SU-DHL-6 (cell line): Measurements from ENCODE around the gene DPM3.

ENCODE experiments used
- H2AFZ ChIP-seq: fragments of 200-600 bp; sonication (generic); 2 replicates; pipeline ENCODE4 v1.6.1; 2014; ENCODE audit warnings: low read depth, mild to moderate bottlenecking, moderate library complexity, mixed read lengths, antibody characterized with exemption, low read length; ENCODE audit not compliant: severe bottlenecking
- H3F3A ChIP-seq: fragments of 200-600 bp; shearing (Covaris generic); 2 replicates; pipeline ENCODE4 v1.6.0; 2016; ENCODE audit warnings: antibody characterized with exemption, mild to moderate bottlenecking; ENCODE audit not compliant: insufficient read depth
- H3K27ac ChIP-seq: fragments of 200-600 bp; sonication (generic); 2 replicates; pipeline ENCODE4 v1.5.1; 2016; ENCODE audit warnings: low read depth, mild to moderate bottlenecking, low read length, moderate library complexity, mixed read lengths
- H3K27me3 ChIP-seq: fragments of 200-600 bp; sonication (generic), shearing (Covaris generic); 2 replicates; pipeline ENCODE4 v1.6.0; 2014; ENCODE audit warnings: mild to moderate bottlenecking, low read length
- H3K36me3 ChIP-seq: fragments of 200-600 bp; sonication (generic); 2 replicates; pipeline ENCODE4 v1.6.1; 2014; ENCODE audit warnings: mild to moderate bottlenecking, low read length, mixed read lengths
- H3K4me2 ChIP-seq: fragments of 300-600, 200-600 bp; shearing (Covaris generic), sonication (generic); 2 replicates; pipeline ENCODE4 v1.6.0; 2014; ENCODE audit warnings: low read length, low read depth, mild to moderate bottlenecking; ENCODE audit not compliant: poor library complexity, severe bottlenecking
- H3K4me3 ChIP-seq: fragments of 200-600 bp; sonication (generic); 2 replicates; pipeline ENCODE4 v1.5.1; 2014; ENCODE audit warnings: antibody characterized with exemption, low read length, mild to moderate bottlenecking, mixed read lengths; ENCODE audit not compliant: insufficient read depth, poor library complexity, severe bottlenecking
- H3K79me2 ChIP-seq: fragments of 200-600 bp; sonication (generic); 2 replicates; pipeline ENCODE4 v1.6.1; 2014; ENCODE audit warnings: mild to moderate bottlenecking, low read length, moderate library complexity; ENCODE audit not compliant: insufficient read depth
- H3K9ac ChIP-seq: fragments of 200-600 bp; sonication (generic); 2 replicates; pipeline ENCODE4 v1.7.0; 2014; ENCODE audit warnings: mild to moderate bottlenecking, low read length
- H3K9me2 ChIP-seq: fragments of 200-600 bp; sonication (generic); replicated peaks from 2 replicates; pipeline ENCODE4 v1.6.1; 2014; ENCODE audit warnings: low read length; ENCODE audit not compliant: insufficient read depth
- H3K9me3 ChIP-seq: fragments of 200-600 bp; sonication (generic); 2 replicates; pipeline ENCODE4 v1.6.1; 2014; ENCODE audit warnings: low read length, mixed read lengths; ENCODE audit not compliant: insufficient read depth
- H4K20me1 ChIP-seq: fragments of 200-600 bp; sonication (generic); 2 replicates; pipeline ENCODE4 v1.6.1; 2014; ENCODE audit warnings: low read depth, mild to moderate bottlenecking, antibody characterized with exemption, low read length, moderate library complexity, mixed read lengths
- CTCF ChIP-seq: fragments of 200-600 bp; sonication (generic); IDR thresholded peaks from one replicate; pipeline ENCODE4 v1.5.1; 2017; ENCODE audit warnings: antibody characterized with exemption, mild to moderate bottlenecking, low read length, moderate library complexity; ENCODE audit not compliant: insufficient read depth, poor library complexity, severe bottlenecking
- EZH2phosphoT487 ChIP-seq: fragments of 200-600 bp; sonication (generic), shearing (Covaris generic); conservative IDR thresholded peaks from 2 replicates; pipeline ENCODE4 v1.6.1; 2018; ENCODE audit warnings: mild to moderate bottlenecking, antibody characterized with exemption, low read length, moderate library complexity, mixed read lengths

Gene DPM3

GRCh38 chr1:155099331-155099730, 41.0 kb downstream of the DPM3 start:
- Histone ChIP-seq H3K36me3 (no peaks in the 10 kb centered on the region), H3K9me3 (no peaks in the 10 kb centered on the region), H3K9ac (no peak overlapping the region), H3K79me2 (no peaks in the 10 kb centered on the region), H3F3A (no peaks in the 10 kb centered on the region), H3K9me2 (no peaks in the 10 kb centered on the region), H4K20me1 (no peaks in the 10 kb centered on the region), H3K27ac (no peak overlapping the region), H3K4me3 (no peak overlapping the region), H2AFZ (no peak overlapping the region), H3K4me2 (no peak overlapping the region), H3K27me3 (no peaks in the 10 kb centered on the region)
- TF ChIP-seq EZH2phosphoT487, result no peak
- no peak for TF ChIP-seq CTCF

GRCh38 chr1:155094622-155094948, 45.7 kb downstream of the DPM3 start:
- Histone ChIP-seq H3K79me2 (no peaks in the 10 kb centered on the region), H4K20me1 (no peaks in the 10 kb centered on the region), H3K9me3 (no peaks in the 10 kb centered on the region), H3K4me2 (no peak overlapping the region), H3K9ac (no peak overlapping the region), H2AFZ (no peak overlapping the region), H3K27ac (no peak overlapping the region), H3K36me3 (no peaks in the 10 kb centered on the region), H3F3A (no peaks in the 10 kb centered on the region), H3K27me3 (no peaks in the 10 kb centered on the region), H3K9me2 (no peaks in the 10 kb centered on the region), H3K4me3 (no peak overlapping the region)
- TF ChIP-seq EZH2phosphoT487 (no peak), CTCF (no peak)

GRCh38 chr1:155093911-155094621, 46.3 kb downstream of the DPM3 start:
- H3K36me3 ChIP-seq, result no peaks in the 10 kb centered on the region
- H2AFZ ChIP-seq, result no peak overlapping the region
- no peak overlapping the region for H3K27ac ChIP-seq
- no peak for TF ChIP-seq CTCF
- no peak for TF ChIP-seq EZH2phosphoT487
- no peaks in the 10 kb centered on the region for H3F3A ChIP-seq
- H3K9ac ChIP-seq, result no peak overlapping the region
- no peaks in the 10 kb centered on the region for H4K20me1 ChIP-seq
- H3K9me3 ChIP-seq, result no peaks in the 10 kb centered on the region
- H3K4me3 ChIP-seq, result no peak overlapping the region
- H3K4me2 ChIP-seq, result no peak overlapping the region
- no peaks in the 10 kb centered on the region for H3K27me3 ChIP-seq
- H3K79me2 ChIP-seq, result no peaks in the 10 kb centered on the region
- no peaks in the 10 kb centered on the region for H3K9me2 ChIP-seq
